ENCODE results near the gene LRTM2.

Gene LRTM2

GRCh38 chr12:1872001-1872400 is 51.6 kb downstream of the LRTM2 start:
- Histone ChIP-seq H3K4me1 (ENCODE audit: insufficient read depth, low read length, poor library complexity, severe bottlenecking) (no peaks in the 10 kb centered on the region), H3K36me3 (ENCODE audit: insufficient read depth, low read length) (no peaks in the 10 kb centered on the region), H2AFZ (ENCODE audit: low read length) (no peak overlapping the region), H3K9me2 (replicated peaks; ENCODE audit: low read depth, low read length) (no peaks in the 10 kb centered on the region), H3F3A (ENCODE audit: low read depth) (no peaks in the 10 kb centered on the region), H3K27me3 (ENCODE audit: insufficient read depth, low read length, poor library complexity, severe bottlenecking) (no peaks in the 10 kb centered on the region), H3K9me3 (ENCODE audit: insufficient read depth, low read depth, low read length) (no peaks in the 10 kb centered on the region), H3K4me2 (ENCODE audit: low read depth, low read length, poor library complexity, severe bottlenecking) (no peak overlapping the region), H4K20me1 (ENCODE audit: insufficient read depth, low read length, poor library complexity, severe bottlenecking) (no peaks in the 10 kb centered on the region), H3K4me3 (ENCODE audit: low read length, poor library complexity, severe bottlenecking) (no peak overlapping the region), H3K79me2 (ENCODE audit: insufficient read depth, low read length) (no peaks in the 10 kb centered on the region), H3K9ac (ENCODE audit: low read depth, low read length, poor library complexity, severe bottlenecking) (no peak overlapping the region)
- TF ChIP-seq CTCF (conservative IDR thresholded peaks at IDR 0.05; ENCODE audit: low read length): no peak
- no peak for TF ChIP-seq EZH2phosphoT487 (IDR thresholded peaks at IDR 0.05; ENCODE audit: borderline replicate concordance)

- H3K4me3 ChIP-seq (ENCODE audit: low read length, poor library complexity, severe bottlenecking): no peak overlapping the region
- no peaks in the 10 kb centered on the region for H3K4me1 ChIP-seq (ENCODE audit: insufficient read depth, low read length, poor library complexity, severe bottlenecking)
- no peak overlapping the region for H3K4me2 ChIP-seq (ENCODE audit: low read depth, low read length, poor library complexity, severe bottlenecking)
- H2AFZ ChIP-seq (ENCODE audit: low read length): no peak overlapping the region
- TF ChIP-seq CTCF (conservative IDR thresholded peaks at IDR 0.05; ENCODE audit: low read length) (no peak), EZH2phosphoT487 (IDR thresholded peaks at IDR 0.05; ENCODE audit: borderline replicate concordance) (no peak)
- H4K20me1 ChIP-seq (ENCODE audit: insufficient read depth, low read length, poor library complexity, severe bottlenecking): no peaks in the 10 kb centered on the region
- no peak overlapping the region for H3K9ac ChIP-seq (ENCODE audit: low read depth, low read length, poor library complexity, severe bottlenecking)
- no peaks in the 10 kb centered on the region for H3K9me2 ChIP-seq (replicated peaks; ENCODE audit: low read depth, low read length)
- no peaks in the 10 kb centered on the region for H3F3A ChIP-seq (ENCODE audit: low read depth)
- no peaks in the 10 kb centered on the region for H3K79me2 ChIP-seq (ENCODE audit: insufficient read depth, low read length)
- no peaks in the 10 kb centered on the region for H3K27me3 ChIP-seq (ENCODE audit: insufficient read depth, low read length, poor library complexity, severe bottlenecking)
- H3K36me3 ChIP-seq (ENCODE audit: insufficient read depth, low read length): no peaks in the 10 kb centered on the region
- H3K9me3 ChIP-seq (ENCODE audit: insufficient read depth, low read depth, low read length): no peaks in the 10 kb centered on the region
Measured at GRCh38 chr12:1872448-1872847, 52.1 kb downstream of the LRTM2 start.

GRCh38 chr12:1873531-1874510 is 53.5 kb downstream of the LRTM2 start:
- Histone ChIP-seq H3K4me1 (ENCODE audit: insufficient read depth, low read length, poor library complexity, severe bottlenecking) (no peaks in the 10 kb centered on the region), H3K9ac (ENCODE audit: low read depth, low read length, poor library complexity, severe bottlenecking) (no peak overlapping the region), H3K4me2 (ENCODE audit: low read depth, low read length, poor library complexity, severe bottlenecking) (no peak overlapping the region), H3K9me2 (replicated peaks; ENCODE audit: low read depth, low read length) (no peaks in the 10 kb centered on the region), H3K27me3 (ENCODE audit: insufficient read depth, low read length, poor library complexity, severe bottlenecking) (no peaks in the 10 kb centered on the region), H3F3A (ENCODE audit: low read depth) (no peaks in the 10 kb centered on the region), H3K79me2 (ENCODE audit: insufficient read depth, low read length) (no peaks in the 10 kb centered on the region), H4K20me1 (ENCODE audit: insufficient read depth, low read length, poor library complexity, severe bottlenecking) (no peaks in the 10 kb centered on the region), H3K36me3 (ENCODE audit: insufficient read depth, low read length) (no peaks in the 10 kb centered on the region), H3K4me3 (ENCODE audit: low read length, poor library complexity, severe bottlenecking) (no peak overlapping the region), H2AFZ (ENCODE audit: low read length) (no peak overlapping the region), H3K9me3 (ENCODE audit: insufficient read depth, low read depth, low read length) (no peaks in the 10 kb centered on the region)
- no peak for TF ChIP-seq EZH2phosphoT487 (IDR thresholded peaks at IDR 0.05; ENCODE audit: borderline replicate concordance)
- no peak for TF ChIP-seq CTCF (conservative IDR thresholded peaks at IDR 0.05; ENCODE audit: low read length)
